GM23338 (cell line): ENCODE data around the gene MINAR1. TPM values are rescaled to one million over a fixed set of nuclear protein-coding genes. Genes with fewer than 3 reads are reported as not detected.

Experiments used
- ATAC-seq: fragments of 200-7000 bp; cut with Tn5 transposase; 3 replicates; pipeline ENCODE4 v1.9.1; 2020
- DNase-seq: peaks from one replicate; pipeline ENCODE4 v3.0.0-alpha.2; 2015; ENCODE audit warnings: low spot score
- H2AFZ ChIP-seq: fragments of 200-600 bp; sonication (generic); 2 replicates; pipeline ENCODE4 v1.8.0; 2016; ENCODE audit warnings: antibody characterized with exemption, mild to moderate bottlenecking, moderate library complexity
- H3F3A ChIP-seq: fragments of 200-600 bp; sonication (generic); replicated peaks from 2 replicates; pipeline ENCODE4 v1.8.0; 2017; ENCODE audit warnings: antibody characterized with exemption, mixed run types, low read depth
- H3K27ac ChIP-seq: fragments of 200-600 bp; sonication (generic); 2 replicates; pipeline ENCODE4 v1.6.1; 2016; ENCODE audit warnings: low read depth
- H3K27me3 ChIP-seq: fragments of 200-600 bp; sonication (generic); 2 replicates; pipeline ENCODE4 v1.8.0; 2016; ENCODE audit warnings: mild to moderate bottlenecking, mixed run types, moderate library complexity; ENCODE audit not compliant: insufficient read depth
- H3K36me3 ChIP-seq: fragments of 200-600 bp; sonication (generic); 2 replicates; pipeline ENCODE4 v1.8.0; 2016; ENCODE audit warnings: mild to moderate bottlenecking; ENCODE audit not compliant: insufficient read depth
- H3K4me1 ChIP-seq: fragments of 200-600 bp; sonication (generic); 2 replicates; pipeline ENCODE4 v1.8.0; 2016; ENCODE audit warnings: mild to moderate bottlenecking, moderate library complexity; ENCODE audit not compliant: insufficient read depth
- H3K4me2 ChIP-seq: fragments of 200-600 bp; sonication (generic); 2 replicates; pipeline ENCODE4 v1.7.1; 2017; ENCODE audit warnings: mixed run types
- H3K4me3 ChIP-seq: fragments of 200-600 bp; sonication (generic); 2 replicates; pipeline ENCODE4 v1.6.1; 2016; ENCODE audit warnings: mixed run types
- H3K79me2 ChIP-seq: fragments of 200-600 bp; sonication (generic); replicated peaks from 2 replicates; pipeline ENCODE4 v1.8.0; 2017; ENCODE audit warnings: mild to moderate bottlenecking; ENCODE audit not compliant: insufficient read depth
- H3K9me2 ChIP-seq: fragments of 200-600 bp; sonication (generic); 2 replicates; pipeline ENCODE4 v1.8.0; 2017; ENCODE audit not compliant: insufficient read depth
- H4K20me1 ChIP-seq: fragments of 200-600 bp; sonication (generic); replicated peaks from 2 replicates; pipeline ENCODE4 v1.8.0; 2017; ENCODE audit warnings: mild to moderate bottlenecking; ENCODE audit not compliant: insufficient read depth
- H3K27ac Mint-ChIP-seq: 2 replicates; pipeline ENCODE4 v1.8.0; 2020; ENCODE audit warnings: inconsistent platforms, mild to moderate bottlenecking, moderate library complexity, mixed read lengths
- H3K27me3 Mint-ChIP-seq: 3 replicates; pipeline ENCODE4 v1.8.0; 2022; ENCODE audit warnings: low read depth, mild to moderate bottlenecking, moderate library complexity, mixed read lengths, inconsistent platforms; ENCODE audit not compliant: insufficient read depth, poor library complexity
- H3K36me3 Mint-ChIP-seq: 3 replicates; pipeline ENCODE4 v1.8.0; 2021; ENCODE audit warnings: low read depth, mild to moderate bottlenecking, inconsistent platforms, moderate library complexity, mixed read lengths
- H3K4me1 Mint-ChIP-seq: 3 replicates; pipeline ENCODE4 v1.8.0; 2020; ENCODE audit warnings: mild to moderate bottlenecking, inconsistent platforms, mixed read lengths
- H3K4me3 Mint-ChIP-seq: 3 replicates; pipeline ENCODE4 v1.8.0; 2021; ENCODE audit warnings: moderate library complexity, mild to moderate bottlenecking, inconsistent platforms, mixed read lengths
- H3K9me3 Mint-ChIP-seq: 3 replicates; pipeline ENCODE4 v1.8.0; 2020; ENCODE audit warnings: moderate library complexity, mild to moderate bottlenecking, inconsistent platforms, mixed read lengths
- CREB1 ChIP-seq: fragments of 250-450 bp; sonication (Bioruptor Pico); IDR thresholded peaks from 2 replicates; pipeline ENCODE4 v1.5.0; 2020; ENCODE audit warnings: low read depth, mild to moderate bottlenecking, moderate library complexity
- EZH2 ChIP-seq: fragments of 200-600 bp; sonication (generic); IDR thresholded peaks from one replicate; pipeline ENCODE4 v1.8.0; 2017; ENCODE audit warnings: antibody characterized with exemption, mild to moderate bottlenecking, low read depth; ENCODE audit not compliant: unreplicated experiment
- EZH2phosphoT487 ChIP-seq: fragments of 200-600 bp; sonication (generic); IDR thresholded peaks from one replicate; pipeline ENCODE4 v1.8.1; 2018; ENCODE audit warnings: antibody characterized with exemption; ENCODE audit not compliant: unreplicated experiment
- JUNB ChIP-seq: IDR thresholded peaks from one replicate; pipeline ENCODE4 v1.6.1; 2016; ENCODE audit warnings: antibody characterized with exemption; ENCODE audit not compliant: unreplicated experiment
- NANOG ChIP-seq: IDR thresholded peaks from 2 replicates; pipeline ENCODE4 v1.6.1; 2016; ENCODE audit warnings: antibody characterized with exemption, borderline replicate concordance
- POLR2AphosphoS5 ChIP-seq: IDR thresholded peaks from 2 replicates; pipeline ENCODE4 v1.6.1; 2016; ENCODE audit warnings: antibody characterized with exemption, low read depth
- REST ChIP-seq: IDR thresholded peaks from one replicate; pipeline ENCODE4 v1.6.1; 2018; ENCODE audit warnings: antibody characterized with exemption; ENCODE audit not compliant: unreplicated experiment
- STAT1 ChIP-seq: IDR thresholded peaks from one replicate; pipeline ENCODE4 v1.6.1; 2016; ENCODE audit warnings: antibody characterized with exemption; ENCODE audit not compliant: unreplicated experiment
- ZNF114 ChIP-seq: fragments of 250-450 bp; sonication (Bioruptor Pico); IDR thresholded peaks from 2 replicates; pipeline ENCODE4 v1.5.0; 2020; ENCODE audit warnings: mild to moderate bottlenecking, moderate library complexity
- ZNF331 ChIP-seq: fragments of 250-450 bp; sonication (Bioruptor Pico); IDR thresholded peaks from 2 replicates; pipeline ENCODE4 v1.5.0; 2020; ENCODE audit warnings: low read depth, mild to moderate bottlenecking, moderate library complexity
- ZNF462 ChIP-seq: fragments of 250-450 bp; sonication (Bioruptor Pico); IDR thresholded peaks from 2 replicates; pipeline ENCODE4 v1.5.0; 2020; ENCODE audit warnings: mild to moderate bottlenecking, moderate library complexity
- polyA plus RNA-seq: library from polyadenylated mRNA; unstranded; fragments of >200 nt; fragmentation: Nextera tagmentation; extraction: Ambion mirVana; gene quantifications from 2 replicates; pipeline ENCODE4 v1.2.1, GENCODE V29; 2016
- total RNA-seq: library from RNA; depleted of rRNA; stranded (reverse); fragments of >200 nt; shearing (Covaris generic); gene quantifications from 2 replicates; pipeline ENCODE4 v1.2.3, GENCODE V29; 2014
- TF ChIP-seq, protein P1 (sequence below), 2 experiments: fragments of 200-600 bp in 1 of 2; sonication (generic) in 1 of 2; conservative IDR thresholded peaks; 2 replicates each; pipeline versions ENCODE4 v1.5.1 to v1.6.1; 2016 to 2017; ENCODE audit warnings: antibody characterized with exemption in 2 of 2, low read depth in 2 of 2, mild to moderate bottlenecking in 2 of 2, moderate library complexity in 1 of 2

Gene MINAR1
- total and polyA plus RNA-seq, 2 experiments from 2014 or later, result 0.32 to 1.4 TPM

DNA sequence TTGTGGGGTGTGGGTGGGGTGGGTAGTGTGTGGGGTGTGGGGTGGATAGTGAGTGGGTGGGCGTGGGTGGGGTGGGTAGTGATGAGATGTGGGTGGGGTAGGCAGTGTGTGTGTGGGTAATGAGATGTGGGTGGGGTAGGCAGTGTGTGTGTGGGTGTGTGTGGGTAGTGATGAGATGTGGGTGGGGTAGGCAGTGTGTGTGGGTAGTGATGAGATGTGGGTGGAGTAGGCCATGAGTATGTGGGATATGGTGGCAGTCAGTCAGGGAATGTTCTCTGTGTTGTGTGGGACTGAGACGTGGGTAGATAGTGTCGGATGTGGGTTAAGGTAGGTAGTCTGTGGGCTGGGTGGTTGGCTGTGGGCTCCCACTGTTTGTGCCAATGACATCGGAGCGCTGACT, 7.1 kb downstream of the MINAR1 start:
- no peak for ATAC-seq
- Mint-ChIP-seq H3K36me3 (no peaks in the 10 kb centered on the region), H3K27ac (no peak overlapping the region)

More for the DNA sequence above, 7.1 kb downstream of the MINAR1 start:
- Histone ChIP-seq H3K27me3 (peaks cover 14% of the 10 kb centered on the region), H3K4me1 (peaks cover 3% of the 10 kb centered on the region; the same call in 1 of the 2 replicates), H3K4me3 (no peak overlapping the region), H3K79me2 (no peaks in the 10 kb centered on the region), H2AFZ (no peak overlapping the region), H3F3A (no peaks in the 10 kb centered on the region), H3K27ac (no peak overlapping the region), H3K4me2 (no peak overlapping the region), H3K36me3 (no peaks in the 10 kb centered on the region), H4K20me1 (no peaks in the 10 kb centered on the region), H3K9me2 (no peaks in the 10 kb centered on the region)
- H3K9me3 Mint-ChIP-seq, result no peaks in the 10 kb centered on the region
- TF ChIP-seq CREB1, result no peak
- TF ChIP-seq EZH2phosphoT487, result no peak
- TF ChIP-seq REST, result no peak
- no peak for TF ChIP-seq ZNF331 (CRISPR knock-in tag)
- TF ChIP-seq JUNB, result no peak
- TF ChIP-seq EZH2, result no peak
- TF ChIP-seq, protein P1, sequence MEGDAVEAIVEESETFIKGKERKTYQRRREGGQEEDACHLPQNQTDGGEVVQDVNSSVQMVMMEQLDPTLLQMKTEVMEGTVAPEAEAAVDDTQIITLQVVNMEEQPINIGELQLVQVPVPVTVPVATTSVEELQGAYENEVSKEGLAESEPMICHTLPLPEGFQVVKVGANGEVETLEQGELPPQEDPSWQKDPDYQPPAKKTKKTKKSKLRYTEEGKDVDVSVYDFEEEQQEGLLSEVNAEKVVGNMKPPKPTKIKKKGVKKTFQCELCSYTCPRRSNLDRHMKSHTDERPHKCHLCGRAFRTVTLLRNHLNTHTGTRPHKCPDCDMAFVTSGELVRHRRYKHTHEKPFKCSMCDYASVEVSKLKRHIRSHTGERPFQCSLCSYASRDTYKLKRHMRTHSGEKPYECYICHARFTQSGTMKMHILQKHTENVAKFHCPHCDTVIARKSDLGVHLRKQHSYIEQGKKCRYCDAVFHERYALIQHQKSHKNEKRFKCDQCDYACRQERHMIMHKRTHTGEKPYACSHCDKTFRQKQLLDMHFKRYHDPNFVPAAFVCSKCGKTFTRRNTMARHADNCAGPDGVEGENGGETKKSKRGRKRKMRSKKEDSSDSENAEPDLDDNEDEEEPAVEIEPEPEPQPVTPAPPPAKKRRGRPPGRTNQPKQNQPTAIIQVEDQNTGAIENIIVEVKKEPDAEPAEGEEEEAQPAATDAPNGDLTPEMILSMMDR (conservative IDR thresholded peaks at IDR 0.05; ENCODE audit: low read depth in 2 of 2), result no peak
- TF ChIP-seq STAT1, result no peak
- no peak for TF ChIP-seq ZNF462 (CRISPR knock-in tag)
- TF ChIP-seq POLR2AphosphoS5, result no peak
- no peak for TF ChIP-seq NANOG
- TF ChIP-seq ZNF114 (CRISPR knock-in tag), result no peak
- H3K4me1 Mint-ChIP-seq, result peaks cover 10% of the 10 kb centered on the region
- H3K4me3 Mint-ChIP-seq, result no peak overlapping the region
- DNase-seq, result no peak
- H3K27me3 Mint-ChIP-seq, result peaks cover 7% of the 10 kb centered on the region
